B cell (primary cell): ENCODE results near the gene HOXB9.

Experiments used
- CTCF ChIP-seq: fragments of 200-600 bp; IDR thresholded peaks from one replicate; pipeline ENCODE4 v1.8.0; 2022; ENCODE audit warnings: antibody characterized with exemption, mild to moderate bottlenecking
- EZH2 ChIP-seq: IDR thresholded peaks from 2 replicates; pipeline ENCODE4 v1.6.1; 2012; ENCODE audit warnings: borderline replicate concordance, low read depth, mild to moderate bottlenecking, moderate library complexity, low read length; ENCODE audit not compliant: insufficient read depth, poor library complexity, severe bottlenecking

GRCh38 chr17:48577946-48578615 lies 48.1 kb downstream of the HOXB9 start, which contains the start of gene HOXB4:
- no peak for TF ChIP-seq CTCF
- TF ChIP-seq EZH2: no peak
